ENCODE measurements around the gene SLIT3.

Gene SLIT3

GRCh38 chr5:168813184-168813968 is 487.6 kb downstream of the SLIT3 start:
- TF ChIP-seq FOXM1 (IDR thresholded peaks at IDR 0.05; ENCODE audit: borderline replicate concordance) (no peak), FOXA1 (IDR thresholded peaks at IDR 0.05) (no peak), CTBP1 (IDR thresholded peaks at IDR 0.05; ENCODE audit: borderline replicate concordance) (no peak), LEF1 (IDR thresholded peaks at IDR 0.05; ENCODE audit: borderline replicate concordance) (no peak), ELF4 (IDR thresholded peaks at IDR 0.05) (no peak), L3MBTL2 (conservative IDR thresholded peaks at IDR 0.05) (no peak), FOXK2 (IDR thresholded peaks at IDR 0.05) (no peak), ZNF384 (IDR thresholded peaks at IDR 0.05) (no peak), SUZ12 (IDR thresholded peaks at IDR 0.05) (no peak), SP1 (IDR thresholded peaks at IDR 0.05) (no peak), TARDBP (IDR thresholded peaks at IDR 0.05) (no peak), PKNOX1 (IDR thresholded peaks at IDR 0.05) (no peak), ARNT (IDR thresholded peaks at IDR 0.05) (no peak), HDGF (IDR thresholded peaks at IDR 0.05; ENCODE audit: borderline replicate concordance) (no peak), BHLHE40 (IDR thresholded peaks at IDR 0.05; ENCODE audit: borderline replicate concordance) (no peak)
- ChIA-PET POLR2A (interaction anchor here (0.6 kb wide), 1 partner anchor 12 kb away, joined by 3 read pairs; no protein-coding TSS in a partner anchor), CTCF (no interaction called here)
- DNase-seq (ENCODE audit: extremely low spot score): no peak

- no peak for TF ChIP-seq FOXM1 (IDR thresholded peaks at IDR 0.05; ENCODE audit: borderline replicate concordance)
- TF ChIP-seq ELF4 (IDR thresholded peaks at IDR 0.05): no peak
- TF ChIP-seq L3MBTL2 (conservative IDR thresholded peaks at IDR 0.05): no peak
- no peak for TF ChIP-seq LEF1 (IDR thresholded peaks at IDR 0.05; ENCODE audit: borderline replicate concordance)
- TF ChIP-seq PKNOX1 (IDR thresholded peaks at IDR 0.05): no peak
- TF ChIP-seq ARNT (IDR thresholded peaks at IDR 0.05): no peak
- TF ChIP-seq SP1 (IDR thresholded peaks at IDR 0.05): no peak
- TF ChIP-seq NFRKB (IDR thresholded peaks at IDR 0.05): no peak
- TF ChIP-seq BHLHE40 (IDR thresholded peaks at IDR 0.05; ENCODE audit: borderline replicate concordance): no peak
- TF ChIP-seq FOXK2 (IDR thresholded peaks at IDR 0.05): no peak
- TF ChIP-seq HDGF (IDR thresholded peaks at IDR 0.05; ENCODE audit: borderline replicate concordance): no peak
- no peak for TF ChIP-seq SUZ12 (IDR thresholded peaks at IDR 0.05)
- no peak for TF ChIP-seq FOXA1 (IDR thresholded peaks at IDR 0.05)
- no peak for TF ChIP-seq ZNF384 (IDR thresholded peaks at IDR 0.05)
- no peak for TF ChIP-seq TARDBP (IDR thresholded peaks at IDR 0.05)
- TF ChIP-seq CTBP1 (IDR thresholded peaks at IDR 0.05; ENCODE audit: borderline replicate concordance): no peak
- ChIA-PET POLR2A (no interaction called here), CTCF (no interaction called here)
- no peak for DNase-seq (ENCODE audit: extremely low spot score)
Observed at GRCh38 chr5:168810641-168811040, 490.3 kb downstream of the SLIT3 start.

DNA sequence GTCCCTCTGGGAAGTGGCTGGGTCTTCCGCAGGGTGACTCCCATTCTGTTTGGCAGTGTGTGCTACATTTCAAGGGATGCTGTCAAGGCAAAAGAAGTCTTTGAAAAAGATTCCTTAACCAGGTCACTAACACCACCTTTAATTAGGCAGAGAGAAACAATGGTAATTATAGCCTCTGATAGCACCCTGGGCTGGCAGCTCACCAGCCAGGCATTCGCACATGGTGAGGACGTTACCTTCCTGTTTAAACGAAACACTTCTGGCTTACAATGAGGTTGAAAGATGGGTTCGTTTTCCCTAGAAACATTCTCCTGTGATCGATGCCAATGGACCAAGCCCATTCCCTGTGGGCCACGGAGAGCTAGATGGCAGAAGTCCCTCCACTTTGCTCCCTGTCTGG is 491.7 kb downstream of the SLIT3 start:
- no peak for TF ChIP-seq FOXA1 (IDR thresholded peaks at IDR 0.05)
- TF ChIP-seq CTBP1 (IDR thresholded peaks at IDR 0.05; ENCODE audit: borderline replicate concordance): no peak
- CTCF ChIA-PET: interaction anchor here (0.6 kb wide), 1 partner anchor 89 kb away, joined by 4 read pairs; no protein-coding TSS in a partner anchor
- no peak for DNase-seq (ENCODE audit: extremely low spot score)
- POLR2A ChIA-PET: interaction anchor here (1.2 kb wide), 1 partner anchor 10 kb away, joined by 3 read pairs; no protein-coding TSS in a partner anchor

DNA sequence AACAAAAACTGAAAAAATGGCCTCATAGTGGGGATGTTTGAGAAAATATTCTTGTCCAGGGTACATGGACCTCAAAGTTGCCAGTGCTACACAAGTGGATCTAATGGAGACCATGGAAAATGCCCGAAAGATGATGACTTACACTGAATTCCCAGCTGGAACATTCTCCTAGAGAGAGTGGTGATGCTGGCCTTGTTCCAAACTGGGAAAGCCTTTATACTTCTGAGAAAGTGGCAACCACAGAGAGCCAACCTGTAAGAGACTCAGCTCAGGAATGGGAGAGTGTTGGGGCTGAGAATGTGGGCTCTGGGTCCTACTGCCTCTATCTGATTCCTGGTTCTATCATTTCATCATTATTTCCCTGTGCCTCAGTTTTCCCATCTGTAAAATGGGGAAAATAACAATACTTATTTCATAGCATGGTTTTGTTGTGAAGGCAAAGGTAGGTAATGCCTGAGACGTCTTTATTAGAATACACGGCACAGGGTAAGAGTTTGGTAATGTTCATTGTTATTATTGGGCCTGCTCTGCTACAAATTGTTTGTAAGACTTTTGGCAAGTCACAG is 492.8 kb downstream of the SLIT3 start:
- CTCF ChIA-PET: no interaction called here
- DNase-seq (ENCODE audit: extremely low spot score): no peak
- TF ChIP-seq NFRKB (IDR thresholded peaks at IDR 0.05) (no peak), ZNF384 (IDR thresholded peaks at IDR 0.05) (no peak), ELF4 (IDR thresholded peaks at IDR 0.05) (no peak), L3MBTL2 (conservative IDR thresholded peaks at IDR 0.05) (no peak), CTBP1 (IDR thresholded peaks at IDR 0.05; ENCODE audit: borderline replicate concordance) (no peak), FOXA1 (IDR thresholded peaks at IDR 0.05) (no peak), HDGF (IDR thresholded peaks at IDR 0.05; ENCODE audit: borderline replicate concordance) (no peak), FOXM1 (IDR thresholded peaks at IDR 0.05; ENCODE audit: borderline replicate concordance) (no peak), SUZ12 (IDR thresholded peaks at IDR 0.05) (no peak), BHLHE40 (IDR thresholded peaks at IDR 0.05; ENCODE audit: borderline replicate concordance) (no peak), PKNOX1 (IDR thresholded peaks at IDR 0.05) (no peak), SP1 (IDR thresholded peaks at IDR 0.05) (no peak), FOXK2 (IDR thresholded peaks at IDR 0.05) (no peak), TARDBP (IDR thresholded peaks at IDR 0.05) (no peak), ARNT (IDR thresholded peaks at IDR 0.05) (no peak), LEF1 (IDR thresholded peaks at IDR 0.05; ENCODE audit: borderline replicate concordance) (no peak)
- POLR2A ChIA-PET: no interaction called here

DNA sequence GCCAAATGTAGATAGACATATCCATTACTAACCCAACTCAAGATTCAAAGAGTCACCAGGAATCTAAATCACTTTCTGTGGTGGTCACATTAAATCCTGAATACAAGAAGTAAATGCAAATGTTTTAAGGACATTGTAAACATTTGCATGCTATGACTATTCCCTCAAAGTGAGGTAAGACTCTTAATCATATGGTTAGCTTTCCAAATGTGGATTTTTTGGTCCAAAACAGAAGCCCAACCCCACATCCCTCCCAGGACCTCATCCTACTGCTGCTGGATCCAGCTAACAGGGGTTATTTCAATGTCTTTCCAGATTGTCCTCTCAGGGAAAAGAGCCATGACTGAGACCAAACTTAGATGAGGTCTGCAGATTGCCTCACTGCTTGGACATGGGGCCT is 493.7 kb downstream of the SLIT3 start:
- no peak for DNase-seq (ENCODE audit: extremely low spot score)
- CTCF ChIA-PET: no interaction called here
- no peak for TF ChIP-seq CTBP1 (IDR thresholded peaks at IDR 0.05; ENCODE audit: borderline replicate concordance)
- TF ChIP-seq LEF1 (IDR thresholded peaks at IDR 0.05; ENCODE audit: borderline replicate concordance): no peak
- TF ChIP-seq FOXM1 (IDR thresholded peaks at IDR 0.05; ENCODE audit: borderline replicate concordance): no peak
- no peak for TF ChIP-seq L3MBTL2 (conservative IDR thresholded peaks at IDR 0.05)
- no peak for TF ChIP-seq FOXK2 (IDR thresholded peaks at IDR 0.05)
- TF ChIP-seq BHLHE40 (IDR thresholded peaks at IDR 0.05; ENCODE audit: borderline replicate concordance): no peak
- TF ChIP-seq TARDBP (IDR thresholded peaks at IDR 0.05): no peak
- TF ChIP-seq NFRKB (IDR thresholded peaks at IDR 0.05): no peak
- TF ChIP-seq ARNT (IDR thresholded peaks at IDR 0.05): no peak
- no peak for TF ChIP-seq FOXA1 (IDR thresholded peaks at IDR 0.05)
- TF ChIP-seq ELF4 (IDR thresholded peaks at IDR 0.05): no peak
- POLR2A ChIA-PET: no interaction called here
